ENCODE measurements around the gene PIM2. TPM values are rescaled to one million over a fixed set of nuclear protein-coding genes. Genes with fewer than 3 reads are reported as not detected.

The PIM2 gene
- polyA plus RNA-seq (ENCODE audit: insufficient read length in 4 of 4), result 1 to 10 TPM; 5.9 to 7.7 (median 7.4) TPM

- DNase-seq (ENCODE audit: low read depth in 4 of 4, low spot score in 3 of 4), result peak in 2 of 4 donors; percentile 53 to 76
Measured at GRCh38 chrX:48918643-48919340, at the start of gene PIM2. Gene PIM2, minus strand, starts transcription at chrX:48919024. Its CDS starts 190 bp downstream, at chrX:48918834.

- no peak for DNase-seq (ENCODE audit: low read depth in 4 of 4, low spot score in 3 of 4)
Measured at GRCh38 chrX:48968377-48968776, 49.6 kb upstream of the PIM2 start.

GRCh38 chrX:48966796-48967579, 48.2 kb upstream of the PIM2 start:
- no peak for DNase-seq (ENCODE audit: low read depth in 4 of 4, low spot score in 3 of 4)

GRCh38 chrX:48965959-48966358, 47.1 kb upstream of the PIM2 start:
- no peak for DNase-seq (ENCODE audit: low read depth in 4 of 4, low spot score in 3 of 4)

- DNase-seq (ENCODE audit: low read depth in 4 of 4, low spot score in 3 of 4), result no peak
Measured at GRCh38 chrX:48961585-48962091, 42.8 kb upstream of the PIM2 start.

GRCh38 chrX:48960291-48960690, 41.5 kb upstream of the PIM2 start:
- no peak for DNase-seq (ENCODE audit: low read depth in 4 of 4, low spot score in 3 of 4)

- no peak for DNase-seq (ENCODE audit: low read depth in 4 of 4, low spot score in 3 of 4)
Measured at GRCh38 chrX:48958635-48959094, 39.8 kb upstream of the PIM2 start.

GRCh38 chrX:48957827-48958634, 39.2 kb upstream of the PIM2 start:
- DNase-seq (ENCODE audit: low read depth in 4 of 4, low spot score in 3 of 4), result peak; percentile 89 to 92 (median 91)

GRCh38 chrX:48957477-48957826, 38.6 kb upstream of the PIM2 start, which contains the start of gene OTUD5:
Gene OTUD5, minus strand, starts transcription at chrX:48957607. Its CDS starts 37 bp downstream, at chrX:48957570.
- peak in 1 of 4 donors; percentile 24 for DNase-seq (ENCODE audit: low read depth in 4 of 4, low spot score in 3 of 4)

- no peak for DNase-seq (ENCODE audit: low read depth in 4 of 4, low spot score in 3 of 4)
Measured at GRCh38 chrX:48956728-48957414, 38.0 kb upstream of the PIM2 start.

- DNase-seq (ENCODE audit: low read depth in 4 of 4, low spot score in 3 of 4), result no peak
Measured at GRCh38 chrX:48948589-48948988, 29.8 kb upstream of the PIM2 start.

- peak in 1 of 4 donors; percentile 5 for DNase-seq (ENCODE audit: low read depth in 4 of 4, low spot score in 3 of 4)
Measured at GRCh38 chrX:48945517-48946348, 26.9 kb upstream of the PIM2 start.

- no peak for DNase-seq (ENCODE audit: low read depth in 4 of 4, low spot score in 3 of 4)
Measured at GRCh38 chrX:48942895-48943294, 24.1 kb upstream of the PIM2 start.

GRCh38 chrX:48940404-48940955, 21.7 kb upstream of the PIM2 start:
- no peak for DNase-seq (ENCODE audit: low read depth in 4 of 4, low spot score in 3 of 4)

GRCh38 chrX:48939524-48940228, 20.9 kb upstream of the PIM2 start:
- DNase-seq (ENCODE audit: low read depth in 4 of 4, low spot score in 3 of 4), result no peak

- no peak for DNase-seq (ENCODE audit: low read depth in 4 of 4, low spot score in 3 of 4)
Measured at GRCh38 chrX:48938721-48939425, 20.0 kb upstream of the PIM2 start.

- no peak for DNase-seq (ENCODE audit: low read depth in 4 of 4, low spot score in 3 of 4)
Measured at GRCh38 chrX:48937054-48937907, 18.5 kb upstream of the PIM2 start.

All from right renal pelvis (tissue), 4 donors.